Esophagus squamous epithelium (tissue), 4 donors: ENCODE results near the gene DICER1.

Source experiments
- POLR2A ChIP-seq, 4 donors: fragments of 450-650 bp; IDR thresholded peaks; one replicate each; pipeline ENCODE4 v1.6.1; 2017; ENCODE audit warnings: antibody characterized with exemption in 4 of 4, mild to moderate bottlenecking in 4 of 4, moderate library complexity in 3 of 4
- TF ChIP-seq, protein P1 (sequence below), 6 experiments: fragments of 450-650 bp in 4 of 6; fragments of 200-600 bp in 2 of 6; sonication (generic) in 2 of 6; IDR thresholded peaks; one replicate each; pipeline ENCODE4 v1.5.1; 2016 to 2019; ENCODE audit warnings: antibody characterized with exemption in 6 of 6, mild to moderate bottlenecking in 4 of 6, moderate library complexity in 4 of 6

DNA sequence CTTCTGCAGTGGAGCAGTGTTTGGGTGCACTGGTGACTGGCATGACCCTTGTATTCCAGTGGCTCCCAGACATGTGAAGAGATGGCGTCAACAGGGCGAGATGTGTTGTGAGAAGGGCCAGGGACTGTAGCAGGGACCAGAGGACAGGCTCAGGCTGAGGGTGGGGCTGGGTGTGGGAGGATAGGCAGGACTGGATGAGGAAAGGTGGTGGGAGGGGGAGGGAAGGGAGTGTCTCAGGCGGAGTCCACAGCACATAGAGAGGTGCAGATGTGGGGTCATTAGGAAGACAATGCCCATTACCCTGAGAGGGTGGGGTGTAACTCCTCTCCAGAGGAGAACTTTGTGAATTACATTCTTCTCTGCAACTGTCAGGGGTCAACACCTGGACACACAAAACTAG, 78.5 kb downstream of the DICER1 start:
- TF ChIP-seq POLR2A (IDR thresholded peaks at IDR 0.05) = no peak
- TF ChIP-seq, protein P1, sequence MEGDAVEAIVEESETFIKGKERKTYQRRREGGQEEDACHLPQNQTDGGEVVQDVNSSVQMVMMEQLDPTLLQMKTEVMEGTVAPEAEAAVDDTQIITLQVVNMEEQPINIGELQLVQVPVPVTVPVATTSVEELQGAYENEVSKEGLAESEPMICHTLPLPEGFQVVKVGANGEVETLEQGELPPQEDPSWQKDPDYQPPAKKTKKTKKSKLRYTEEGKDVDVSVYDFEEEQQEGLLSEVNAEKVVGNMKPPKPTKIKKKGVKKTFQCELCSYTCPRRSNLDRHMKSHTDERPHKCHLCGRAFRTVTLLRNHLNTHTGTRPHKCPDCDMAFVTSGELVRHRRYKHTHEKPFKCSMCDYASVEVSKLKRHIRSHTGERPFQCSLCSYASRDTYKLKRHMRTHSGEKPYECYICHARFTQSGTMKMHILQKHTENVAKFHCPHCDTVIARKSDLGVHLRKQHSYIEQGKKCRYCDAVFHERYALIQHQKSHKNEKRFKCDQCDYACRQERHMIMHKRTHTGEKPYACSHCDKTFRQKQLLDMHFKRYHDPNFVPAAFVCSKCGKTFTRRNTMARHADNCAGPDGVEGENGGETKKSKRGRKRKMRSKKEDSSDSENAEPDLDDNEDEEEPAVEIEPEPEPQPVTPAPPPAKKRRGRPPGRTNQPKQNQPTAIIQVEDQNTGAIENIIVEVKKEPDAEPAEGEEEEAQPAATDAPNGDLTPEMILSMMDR (IDR thresholded peaks at IDR 0.05) = no peak
